ENCODE measurements around the gene THRB.
A peak's percentile ranks its signal among the peaks of the same experiment; 100 is the strongest.

Gene THRB

GRCh38 chr3:24272408-24272807, 222.2 kb downstream of the THRB start:
- DNase-seq: no peak

GRCh38 chr3:24271228-24271627, 223.4 kb downstream of the THRB start:
- no peak for DNase-seq

DNA sequence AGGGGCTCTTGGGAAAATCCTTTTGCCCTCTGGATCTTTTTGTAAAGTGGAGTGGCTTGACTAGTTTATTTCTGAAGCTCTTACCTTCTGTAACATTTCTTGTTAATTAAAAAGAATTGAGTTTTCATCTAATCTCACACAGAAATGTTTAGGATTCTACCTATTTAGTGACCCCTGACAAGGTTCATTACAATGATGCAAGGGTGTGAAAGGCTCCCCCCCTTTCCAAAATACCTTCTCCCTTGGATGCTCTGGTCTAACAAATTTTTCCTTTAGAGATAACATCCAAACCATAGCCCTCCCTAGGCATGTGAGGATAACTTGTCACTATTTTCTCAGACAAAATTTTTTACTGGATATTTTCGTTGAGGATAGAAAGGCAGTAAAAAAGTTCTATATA, 223.9 kb downstream of the THRB start:
- DNase-seq: no peak

GRCh38 chr3:24270204-24270691, 224.4 kb downstream of the THRB start:
- DNase-seq: no peak

DNA sequence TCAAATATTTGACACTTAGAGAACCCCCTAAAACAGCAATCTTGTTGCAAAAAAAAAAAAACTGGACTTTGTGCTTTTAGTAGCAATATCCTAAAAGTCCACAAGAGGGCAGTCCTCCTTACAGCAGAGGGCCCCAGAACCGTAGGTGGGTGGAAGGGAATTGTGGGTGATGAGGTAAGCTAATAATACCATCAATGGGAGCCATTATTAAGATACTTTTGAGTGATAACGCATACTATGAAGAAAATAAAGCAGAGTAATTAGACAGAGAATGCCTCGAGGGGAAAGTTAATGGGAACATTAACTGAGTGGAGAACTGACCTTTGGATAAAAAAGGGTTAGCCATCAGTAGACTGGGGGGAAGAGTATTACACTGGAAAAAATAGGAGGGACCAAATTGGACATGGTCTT, 229.9 kb downstream of the THRB start:
- peak in 1 of 56 donors; percentile 2 for DNase-seq

- no peak for DNase-seq
Observed at GRCh38 chr3:24264011-24264410, 230.6 kb downstream of the THRB start.

DNA sequence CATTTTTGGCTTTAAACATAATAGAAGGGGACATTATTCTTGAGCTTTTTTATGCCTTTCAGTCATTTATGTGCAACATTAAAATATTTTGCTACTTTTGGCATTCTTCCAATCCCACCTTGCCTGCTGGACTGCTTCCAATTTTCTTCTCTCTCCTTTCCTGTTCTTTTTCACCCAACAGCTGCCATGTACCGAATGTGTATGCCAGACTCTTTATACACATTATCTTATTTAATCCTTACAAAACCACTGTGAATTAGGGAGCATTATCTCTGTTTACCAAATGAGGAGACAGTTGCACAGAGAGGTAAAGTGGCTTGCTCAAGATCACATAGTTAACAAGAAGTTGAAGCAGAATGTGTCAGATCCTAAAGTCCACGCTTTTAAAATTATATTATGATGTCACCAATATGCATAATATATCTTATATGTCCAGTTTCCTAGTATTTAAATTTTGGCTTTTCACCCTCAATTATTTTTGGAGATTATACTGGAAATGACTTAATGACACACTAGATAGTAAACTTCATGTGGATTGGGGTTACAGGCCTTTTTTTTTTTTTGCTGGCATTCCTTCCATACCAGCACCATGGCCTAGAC, 231.5 kb downstream of the THRB start:
- DNase-seq: no peak

- no peak for DNase-seq
Observed at GRCh38 chr3:24261521-24261920, 233.1 kb downstream of the THRB start.

DNA sequence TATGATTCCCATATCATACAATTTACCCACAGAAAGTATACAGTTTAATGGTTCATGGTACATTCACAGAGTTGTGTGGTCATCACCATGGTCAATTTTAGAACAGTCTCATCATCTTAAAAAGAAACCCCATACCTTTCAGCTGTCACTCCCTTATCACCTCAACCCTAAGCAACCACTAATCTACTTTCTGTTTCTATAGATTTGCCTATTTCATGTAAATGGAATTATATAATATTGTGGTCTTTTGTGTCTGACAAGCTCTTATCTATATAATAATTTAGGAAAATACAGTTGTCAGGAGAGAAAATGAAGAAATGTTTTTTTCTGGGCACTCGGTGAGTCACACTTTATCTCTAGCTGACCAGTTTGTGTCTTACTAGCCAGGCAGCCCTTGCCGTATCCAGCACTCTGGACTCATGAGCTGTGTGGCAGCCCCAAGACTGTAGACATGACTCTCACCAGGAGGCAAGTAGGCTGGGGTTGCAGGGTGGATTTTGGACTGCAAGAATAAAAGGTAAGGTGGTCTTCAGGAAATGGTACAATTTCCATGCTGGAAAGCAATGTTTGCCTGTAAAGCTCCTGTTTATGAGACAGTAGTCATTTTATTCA, 234.6 kb downstream of the THRB start:
- DNase-seq: no peak

DNA sequence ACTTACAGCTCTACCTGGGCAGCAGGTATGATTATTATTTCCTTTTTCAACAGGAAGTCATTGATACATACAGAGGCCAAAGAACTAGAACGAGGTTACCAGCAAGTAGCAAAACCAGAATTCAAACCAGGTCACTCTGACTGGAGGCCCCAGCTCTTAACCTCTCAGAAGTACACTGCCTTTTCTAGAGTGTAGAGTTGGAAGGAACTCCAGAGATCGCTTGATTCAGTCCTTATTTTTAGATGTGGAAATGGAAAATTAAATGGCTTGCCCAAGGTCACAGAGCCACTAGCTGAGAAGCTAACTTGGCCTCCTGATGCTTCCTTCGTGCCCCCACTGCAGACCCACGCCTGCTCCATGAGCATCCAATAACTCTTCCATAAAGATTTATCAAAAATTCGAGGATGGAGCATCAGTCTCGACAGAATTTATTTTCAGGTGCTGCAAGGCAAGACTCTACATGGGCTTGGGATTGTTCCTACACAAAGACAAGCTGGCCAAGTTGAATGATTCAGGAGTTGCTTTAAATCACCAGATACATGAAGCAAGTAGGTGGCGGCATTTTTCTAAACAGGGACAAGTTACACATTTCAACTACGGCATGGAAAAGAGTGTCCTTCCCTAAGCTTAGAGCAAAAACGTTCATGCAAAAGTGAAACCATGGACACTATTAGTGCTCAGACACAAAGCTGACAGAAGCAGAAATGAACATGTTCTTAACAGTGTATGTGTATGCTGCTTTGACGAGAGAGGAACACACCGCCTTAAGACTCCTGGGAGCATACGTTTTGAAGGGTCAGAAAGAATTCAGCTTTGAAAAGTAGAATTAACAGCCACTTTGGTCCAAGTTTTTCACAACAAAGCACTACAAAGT, 235.7 kb downstream of the THRB start:
- DNase-seq: no peak

GRCh38 chr3:24258260-24258659, 236.4 kb downstream of the THRB start:
- DNase-seq: no peak

DNA sequence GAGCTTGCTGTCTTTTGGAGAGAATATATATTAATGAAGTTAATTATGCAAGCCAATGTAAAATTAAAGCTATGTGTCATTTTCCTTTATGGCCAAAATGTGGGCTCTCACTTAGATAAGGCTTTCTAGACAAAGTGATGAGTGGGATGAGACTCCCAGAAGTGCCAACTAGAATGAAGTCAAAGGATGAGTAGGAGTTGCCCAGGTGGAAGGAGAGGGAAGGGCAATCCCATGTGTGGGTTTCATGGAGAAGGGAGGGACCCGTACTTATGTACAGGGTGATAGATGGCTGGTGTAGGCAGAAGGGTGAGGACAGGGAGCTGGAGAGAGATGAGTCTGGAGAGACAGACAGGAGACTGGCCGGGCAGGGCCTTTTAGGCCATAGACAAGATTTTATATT, 239.2 kb downstream of the THRB start:
- DNase-seq: no peak

DNA sequence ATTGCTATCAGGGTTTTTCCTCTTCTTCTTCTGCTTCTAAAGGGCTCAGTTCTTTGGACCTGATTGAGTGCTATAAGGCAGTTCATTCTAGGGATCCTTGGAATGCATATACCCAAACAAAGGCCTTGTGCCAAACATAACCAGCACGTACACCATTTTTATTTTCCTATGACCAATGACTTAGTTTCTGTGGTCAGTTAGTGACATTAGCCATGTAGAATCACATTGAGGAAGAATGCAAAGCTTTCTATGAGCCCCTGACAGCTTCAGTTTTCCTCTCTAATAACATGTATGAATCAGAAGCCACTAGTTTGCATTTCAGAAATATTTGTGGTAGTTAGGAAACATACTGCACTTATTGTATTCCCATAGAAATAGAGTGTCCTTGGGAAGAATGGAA, 240.0 kb downstream of the THRB start:
- no peak for DNase-seq

DNA sequence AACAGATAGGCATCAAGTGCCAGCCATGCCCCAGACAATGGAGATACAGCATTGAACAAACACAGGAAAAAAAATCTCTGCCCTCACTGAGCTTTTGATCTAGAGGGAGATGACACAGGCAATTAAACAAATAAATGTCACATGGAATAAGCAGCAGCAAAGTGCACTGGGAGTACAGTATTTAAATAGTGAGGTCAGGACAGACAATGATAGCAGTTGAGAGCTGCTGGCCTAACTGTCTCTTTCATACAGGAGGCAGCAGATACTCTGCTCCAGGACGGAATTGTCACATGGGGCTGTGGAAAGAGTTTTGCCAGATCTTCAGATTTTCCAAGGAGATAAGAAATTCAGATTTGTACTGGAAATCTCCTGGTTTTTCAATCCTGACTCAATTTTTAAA, 241.3 kb downstream of the THRB start:
- no peak for DNase-seq

DNA sequence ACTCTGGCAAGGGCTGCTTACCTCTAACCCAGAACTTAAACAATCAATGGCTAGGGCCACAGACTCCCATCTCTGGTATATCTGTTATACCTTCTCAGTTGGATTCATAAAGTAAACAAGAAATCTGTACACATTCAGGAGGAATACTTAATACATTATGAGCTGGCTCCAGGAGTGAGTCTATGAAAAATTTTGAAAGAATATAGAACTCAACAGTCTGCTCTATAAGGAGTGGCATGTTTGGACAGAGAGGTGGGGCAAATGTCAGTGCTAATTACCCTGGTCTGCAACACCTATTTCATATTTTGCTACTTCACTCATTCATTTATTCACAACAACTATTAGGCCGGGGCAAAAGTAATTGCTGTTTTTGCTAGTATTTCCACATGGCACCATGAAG, 245.1 kb downstream of the THRB start:
- DNase-seq: no peak

DNA sequence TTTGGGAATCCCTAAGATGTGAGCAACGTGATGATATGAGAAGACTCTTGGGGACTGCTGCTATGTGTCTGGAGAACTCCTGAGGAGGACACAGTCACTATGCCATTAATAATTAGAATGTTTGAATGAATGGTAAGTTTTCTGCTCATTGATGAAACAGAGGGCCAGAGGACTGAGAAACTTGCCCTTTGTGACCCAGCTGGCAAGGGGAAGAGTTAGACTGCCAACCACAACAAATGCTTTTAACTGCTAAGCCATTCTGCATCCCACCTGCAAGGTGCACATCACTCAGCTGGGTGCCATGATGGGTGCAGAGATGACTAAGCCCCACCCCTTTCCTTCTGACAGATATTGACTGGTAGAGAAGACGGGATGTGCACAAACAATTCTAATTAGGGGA, 249.6 kb downstream of the THRB start:
- DNase-seq: no peak

GRCh38 chr3:24244491-24244890, 250.2 kb downstream of the THRB start:
- DNase-seq: no peak

DNA sequence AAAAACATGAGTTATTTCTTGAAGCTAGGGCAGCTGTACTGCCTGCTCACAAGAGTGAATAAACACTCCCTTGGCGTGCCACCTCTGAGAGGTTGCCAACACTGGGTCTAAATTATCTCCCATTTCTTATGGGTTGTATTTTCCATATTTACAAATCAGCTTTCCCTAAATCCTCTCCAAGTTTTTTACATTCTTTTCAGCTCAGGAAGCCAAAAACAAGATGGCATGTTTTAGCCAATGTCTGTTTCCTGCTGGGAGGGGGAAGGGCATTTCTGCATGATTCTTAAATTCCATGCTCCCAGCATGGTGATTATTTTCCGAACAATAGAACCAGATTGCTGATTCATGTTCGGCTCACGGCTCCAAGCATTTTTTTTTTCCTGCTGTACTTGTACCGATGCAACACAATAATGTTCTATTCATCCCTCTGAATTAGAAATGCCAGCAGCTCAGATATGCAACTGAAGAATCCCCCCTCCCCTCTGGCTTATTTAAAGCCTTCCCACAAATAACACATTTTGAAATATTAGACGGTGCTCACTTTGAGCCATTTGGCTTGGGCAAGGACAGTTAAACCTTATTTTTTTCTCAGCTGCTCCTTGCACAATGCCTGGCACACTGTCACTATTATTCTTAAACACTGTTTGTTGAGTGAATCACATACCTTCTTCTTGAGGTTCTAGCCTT, 252.5 kb downstream of the THRB start:
- DNase-seq: peak in 13 of 56 donors; percentile 1 to 56 (median 13)

- no peak for DNase-seq
Observed at GRCh38 chr3:24240306-24240705, 254.3 kb downstream of the THRB start.

GRCh38 chr3:24237971-24238706, 256.5 kb downstream of the THRB start:
- DNase-seq: peak in 31 of 56 donors; percentile 2 to 68 (median 24)

- no peak for DNase-seq
Observed at GRCh38 chr3:24235121-24235520, 259.5 kb downstream of the THRB start.

Data from nucleus accumbens (tissue), 56 donors.